Choroid plexus epithelial cell (primary cell): ENCODE measurements around the gene PGLYRP4.

Experiments used
- DNase-seq: peaks from one replicate; pipeline ENCODE4 v3.0.0-alpha.2; 2010; ENCODE audit warnings: low read depth
- H3K4me3 ChIP-seq: 2 replicates; pipeline ENCODE4 v1.5.1; 2011; ENCODE audit warnings: low read depth, mild to moderate bottlenecking, control low read depth, low read length, moderate library complexity
- CTCF ChIP-seq: conservative IDR thresholded peaks from 2 replicates; pipeline ENCODE4 v1.5.1; 2011; ENCODE audit warnings: low read depth, mild to moderate bottlenecking, control low read depth, inconsistent platforms, low read length, moderate library complexity

PGLYRP4 gene

GRCh38 chr1:153394391-153394790 lies 45.8 kb upstream of the PGLYRP4 start:
- DNase-seq = no peak
- no peak overlapping the region for H3K4me3 ChIP-seq
- TF ChIP-seq CTCF = no peak

GRCh38 chr1:153393926-153394325 lies 45.3 kb upstream of the PGLYRP4 start:
- no peak for TF ChIP-seq CTCF
- no peak for DNase-seq

GRCh38 chr1:153392822-153393221 lies 44.2 kb upstream of the PGLYRP4 start:
- no peak for DNase-seq
- H3K4me3 ChIP-seq = no peak overlapping the region
- no peak for TF ChIP-seq CTCF

More at GRCh38 chr1:153393926-153394325, 45.3 kb upstream of the PGLYRP4 start:
- no peak overlapping the region for H3K4me3 ChIP-seq

GRCh38 chr1:153392258-153392657 lies 43.6 kb upstream of the PGLYRP4 start:
- TF ChIP-seq CTCF = no peak
- no peak overlapping the region for H3K4me3 ChIP-seq
- DNase-seq = no peak

DNA sequence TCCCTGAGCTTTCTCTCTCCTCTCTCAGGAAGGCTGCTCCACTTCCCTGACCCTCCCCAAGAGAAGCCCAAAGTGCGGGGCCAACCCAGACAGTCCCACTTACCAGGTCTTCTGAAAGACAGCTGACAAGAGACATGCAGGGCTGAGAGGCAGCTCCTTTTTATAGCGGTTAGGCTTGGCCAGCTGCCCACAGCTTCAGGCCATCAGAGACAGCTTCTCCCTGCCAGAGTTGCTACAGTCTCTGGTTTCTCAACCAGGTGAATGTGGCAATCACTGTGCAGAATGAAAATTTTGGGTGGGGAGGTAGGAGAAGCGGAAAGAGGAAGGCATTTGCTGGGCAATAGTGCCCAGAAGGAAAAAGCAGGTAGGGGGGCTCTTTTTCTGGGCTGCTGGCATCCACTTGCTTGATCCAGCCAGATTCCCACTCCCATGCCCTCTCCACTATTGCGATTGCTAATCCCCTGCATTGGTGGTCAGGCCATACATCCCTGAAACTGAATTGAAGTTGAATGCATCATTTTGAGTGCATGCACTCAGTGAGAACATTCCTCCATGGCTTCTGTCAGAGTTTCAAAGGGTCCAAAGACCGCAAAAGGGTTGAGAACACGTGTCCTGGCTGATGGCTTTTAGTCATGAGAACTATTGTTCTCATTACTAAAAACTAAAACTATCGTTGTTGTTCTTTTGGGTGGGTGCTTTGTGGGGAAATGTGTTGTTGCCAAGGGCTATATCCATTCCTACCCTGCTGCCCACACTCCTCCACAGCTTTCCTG lies 42.5 kb upstream of the PGLYRP4 start, which contains the start of gene S100A8:
Gene S100A8, minus strand, starts transcription at position 136 of the 773 bp plus-strand sequence. CDS start 538 bp downstream, outside the sequence.
- TF ChIP-seq CTCF = no peak
- H3K4me3 ChIP-seq = no peak within 1 kb of the TSS
- no peak for DNase-seq

GRCh38 chr1:153389973-153390879 lies 41.6 kb upstream of the PGLYRP4 start:
- no peak for TF ChIP-seq CTCF
- no peak overlapping the region for H3K4me3 ChIP-seq

More at GRCh38 chr1:153389973-153390879, 41.6 kb upstream of the PGLYRP4 start:
- DNase-seq = no peak
